Activated CD8-positive, alpha-beta memory T cell treated with anti-CD3 and anti-CD28 coated beads, Interleukin-2, amount 50 U/mL, for 48 hours (primary cell): ENCODE data around the gene ARL4A.

Experiments
- DNase-seq: peaks from one replicate; pipeline ENCODE4 v3.0.0-alpha.2; 2020

ARL4A gene

DNA sequence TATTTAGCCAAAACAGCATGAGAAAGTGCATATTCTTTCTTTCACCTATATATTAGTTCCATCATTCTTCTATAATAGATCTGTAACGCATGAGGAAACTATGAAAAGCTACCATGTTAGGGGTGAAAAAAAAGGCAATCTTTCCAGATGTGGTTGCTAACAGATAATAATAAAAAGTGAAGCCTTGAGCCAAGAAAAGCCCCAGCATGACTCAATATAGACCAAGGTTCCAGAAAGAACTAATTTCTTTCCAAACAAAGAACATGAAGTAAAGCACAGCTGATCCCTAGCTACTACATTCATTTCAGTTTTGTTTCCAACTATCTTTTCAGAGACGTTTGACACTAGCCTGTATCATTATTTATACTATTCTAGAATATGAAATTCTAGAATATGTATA, 16.4 kb downstream of the ARL4A start:
- no peak for DNase-seq

DNA sequence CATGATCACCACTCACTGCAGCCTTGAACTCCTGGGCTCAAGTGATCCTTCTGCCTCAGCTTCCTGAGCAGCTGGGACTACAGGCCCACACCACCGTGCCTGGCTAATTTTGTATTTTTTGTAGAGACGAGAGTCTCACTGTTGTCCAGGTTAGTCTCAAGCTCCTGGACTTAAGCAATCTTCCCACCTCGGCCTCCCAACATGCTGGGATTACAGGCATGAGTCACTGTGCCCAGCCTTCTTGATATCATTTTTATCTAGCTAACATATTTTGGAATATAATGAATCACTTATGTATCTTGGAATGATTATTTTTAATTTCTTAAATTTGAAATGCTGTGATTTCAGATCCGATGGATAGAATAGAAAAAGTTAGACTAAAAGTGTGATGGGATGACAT, 18.4 kb downstream of the ARL4A start:
- DNase-seq, result no peak

DNA sequence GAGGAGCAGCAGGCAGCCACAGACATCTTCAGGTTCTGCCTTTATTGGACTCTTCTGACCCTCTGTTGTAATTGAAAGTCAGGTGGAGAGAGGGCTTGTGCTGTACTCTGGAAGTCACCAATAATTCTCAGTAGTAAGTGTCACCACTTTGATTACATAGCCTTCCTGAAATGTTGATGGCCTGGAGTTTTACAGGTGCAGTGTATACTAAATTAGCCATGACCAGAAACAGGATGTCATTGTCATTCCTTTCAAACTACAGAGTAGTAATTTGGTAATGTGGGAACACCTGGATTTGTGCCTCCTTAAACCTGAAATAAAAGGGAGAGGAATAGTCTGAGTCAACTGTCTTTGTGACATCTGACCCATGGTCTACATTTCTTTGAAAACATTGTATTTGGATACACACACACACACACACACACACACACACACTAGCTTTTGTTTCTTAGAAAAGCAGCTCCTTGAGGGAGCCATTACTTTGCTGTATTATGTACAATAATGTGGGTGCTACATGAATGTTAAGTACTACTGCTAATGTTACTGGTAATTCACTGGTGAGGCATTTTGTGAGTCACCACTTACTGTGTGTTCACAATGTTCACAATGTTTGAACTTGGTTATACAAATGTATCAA, 19.6 kb downstream of the ARL4A start:
- no peak for DNase-seq

DNA sequence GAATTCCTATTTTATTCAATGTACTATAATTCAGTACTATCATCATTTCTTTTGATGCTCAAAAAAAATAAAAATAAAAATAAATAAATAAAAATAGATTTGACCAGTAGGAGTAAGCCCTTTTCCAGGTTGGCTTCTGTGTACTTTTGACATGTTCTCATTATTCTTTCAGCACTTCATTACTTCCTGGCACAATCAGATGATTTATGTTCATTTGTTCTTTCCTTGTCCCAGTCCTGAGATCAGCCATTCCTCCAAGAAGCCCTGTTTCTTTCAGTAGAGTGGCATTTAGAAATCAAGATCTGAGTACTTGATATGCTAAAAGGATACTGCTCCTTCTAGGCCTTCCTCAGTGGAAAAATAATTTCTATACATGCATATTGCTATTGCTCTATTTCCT, 20.9 kb downstream of the ARL4A start:
- DNase-seq, result no peak

DNA sequence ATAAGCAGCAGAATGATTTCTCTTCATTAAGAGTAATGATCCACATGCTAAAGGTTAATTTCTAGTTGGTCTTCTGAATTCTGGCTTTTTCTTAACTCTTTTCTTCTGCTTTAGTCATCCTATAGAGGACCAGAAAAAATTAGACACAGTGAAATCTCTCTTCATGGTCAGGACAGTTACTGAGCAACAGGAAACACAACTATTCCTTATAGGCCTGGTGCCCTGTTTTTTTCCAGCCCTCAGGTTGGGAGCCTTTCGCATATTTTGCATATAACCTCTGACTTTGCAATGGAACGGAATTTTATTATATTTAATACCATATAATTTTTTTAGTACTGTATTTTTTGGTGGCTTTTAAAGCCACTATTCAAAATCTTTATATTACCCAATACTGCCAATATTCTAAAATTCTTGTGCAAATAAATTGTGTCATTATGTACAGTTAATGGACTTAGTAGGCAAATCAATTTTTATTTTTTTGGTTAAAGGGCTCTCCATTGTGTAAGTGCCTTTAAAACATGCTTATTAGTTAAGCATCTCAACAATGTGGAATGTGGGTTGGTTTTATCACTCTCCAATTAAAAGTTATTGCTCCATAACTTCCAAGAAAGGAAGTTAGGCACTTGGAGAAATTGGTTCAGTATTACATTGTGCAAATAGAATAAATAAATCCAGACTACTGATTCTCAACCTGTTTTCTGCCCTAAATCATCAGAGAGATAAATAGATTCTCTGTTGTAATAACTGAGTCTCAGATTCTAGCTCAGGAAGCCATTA, 22.5 kb downstream of the ARL4A start:
- DNase-seq, result no peak

DNA sequence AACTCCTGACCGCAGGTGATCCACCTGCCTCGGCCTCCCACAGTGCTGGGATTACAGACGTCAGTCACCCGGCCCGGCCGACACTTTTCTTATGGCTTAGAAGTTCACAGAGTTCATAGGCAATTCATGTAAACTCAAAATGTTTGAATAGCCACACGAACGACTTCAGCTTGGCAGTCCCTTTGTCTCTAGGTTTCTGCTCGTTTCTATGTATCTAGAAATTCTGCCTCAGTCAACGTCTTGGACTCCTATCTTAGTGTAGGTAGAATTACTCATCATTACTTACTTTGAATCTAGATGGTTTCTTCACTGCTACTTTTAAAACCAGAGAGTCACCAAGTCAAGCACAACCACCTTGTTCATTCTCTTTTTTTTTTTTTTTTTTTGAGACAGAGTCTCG, 23.7 kb downstream of the ARL4A start:
- no peak for DNase-seq

DNA sequence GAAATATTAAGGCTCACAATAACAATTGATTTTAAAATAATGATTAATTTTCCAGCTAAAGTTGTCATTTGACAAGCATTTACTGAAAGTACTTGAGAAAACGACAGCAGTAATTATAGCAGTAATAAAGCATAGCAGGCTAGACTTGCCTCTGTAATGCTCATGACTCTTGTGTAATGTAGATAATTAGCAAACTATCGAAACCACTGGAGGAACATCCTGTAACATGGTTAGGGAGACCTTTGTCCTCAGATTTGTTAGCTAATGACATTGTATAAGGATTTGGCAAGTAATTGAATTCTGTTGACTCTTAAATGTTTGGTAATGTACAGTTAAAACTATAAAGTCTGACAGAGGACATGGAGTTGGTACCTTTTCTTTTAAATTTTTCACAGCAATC, 24.8 kb downstream of the ARL4A start:
- DNase-seq, result no peak

DNA sequence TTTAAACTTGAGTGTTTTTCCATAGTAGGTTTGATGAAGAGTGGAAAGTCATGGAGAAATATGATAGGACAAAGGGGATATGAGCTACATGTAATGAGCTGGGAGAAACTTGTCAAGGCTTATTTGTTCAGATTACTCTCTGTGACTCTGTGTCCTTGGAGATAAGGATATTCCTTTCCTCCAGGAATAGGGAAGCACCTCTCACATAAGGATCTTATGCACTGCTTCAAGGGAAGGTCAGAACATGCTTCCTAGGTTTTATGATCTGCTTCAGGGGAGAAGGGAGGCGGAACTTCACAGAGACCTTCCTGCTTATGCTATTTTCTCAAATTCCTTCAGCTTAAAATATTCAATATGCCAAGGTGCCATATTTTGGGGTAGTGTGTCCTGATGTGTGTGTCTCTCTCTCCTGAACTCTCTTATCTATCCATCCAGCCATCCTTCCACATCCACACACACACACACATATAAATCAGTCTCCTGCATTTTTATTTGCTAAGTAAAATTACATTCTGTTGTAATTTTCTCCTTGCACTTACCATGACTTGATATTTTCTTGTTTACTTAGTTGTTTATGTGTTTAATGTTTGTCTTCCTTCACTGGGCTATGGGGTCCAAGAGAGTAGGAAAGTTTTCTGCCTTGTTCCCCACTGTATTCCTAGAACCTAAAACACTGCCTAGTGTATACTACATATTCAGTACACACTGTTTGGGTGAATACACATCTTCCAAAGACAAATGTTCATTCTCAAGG, 26.4 kb downstream of the ARL4A start:
- no peak for DNase-seq

DNA sequence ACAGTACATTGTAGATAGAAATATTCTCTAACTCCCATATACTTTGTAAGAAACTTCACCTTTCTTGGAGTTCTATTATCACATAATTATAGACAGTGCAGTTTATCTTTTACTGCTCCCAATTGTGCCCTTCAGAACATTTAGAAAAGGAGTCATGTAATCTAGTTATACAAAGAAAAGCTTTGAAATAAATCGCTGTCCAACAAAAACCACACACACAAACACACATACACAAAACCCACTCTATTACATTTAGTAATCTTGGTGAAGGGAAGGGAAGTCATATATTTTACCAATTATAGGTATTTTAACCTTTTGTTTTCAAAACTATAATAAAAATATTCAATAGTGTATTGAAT, 26.9 kb downstream of the ARL4A start:
- no peak for DNase-seq

DNA sequence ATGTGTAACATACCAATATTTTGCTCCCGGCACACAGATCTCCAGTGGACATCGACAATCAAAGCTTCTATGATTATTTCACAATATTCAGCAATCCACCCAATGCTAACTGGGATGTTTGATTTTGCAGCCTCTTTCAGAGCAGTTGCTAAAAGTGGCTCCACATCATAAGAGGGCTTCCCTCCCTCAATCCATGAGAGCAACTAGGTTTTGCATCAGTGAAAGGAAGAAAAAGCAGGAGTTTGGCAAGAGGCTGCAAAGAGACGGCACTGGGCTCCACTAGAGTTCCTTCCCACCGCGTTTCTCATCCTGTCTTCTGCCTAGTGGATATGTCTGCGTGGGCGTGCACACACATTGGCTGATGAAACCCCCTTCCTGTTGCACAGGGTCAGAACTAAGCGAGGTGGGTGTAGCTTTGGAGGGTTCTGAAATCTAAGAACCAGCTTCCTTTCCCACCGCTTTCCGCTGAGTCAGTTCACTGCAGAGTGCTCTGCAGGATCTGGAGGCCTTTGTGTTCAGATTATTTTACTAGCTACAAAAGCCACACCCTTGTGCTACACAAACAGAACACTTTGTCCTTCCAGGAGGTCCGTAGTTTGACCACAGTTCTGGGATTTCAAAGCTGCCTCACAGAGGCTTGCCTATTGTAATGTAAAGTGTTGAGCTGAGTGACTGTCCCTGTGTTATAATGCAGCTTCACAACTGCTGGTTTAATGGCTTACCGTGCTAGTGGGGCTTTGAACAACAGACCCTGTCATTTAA, 28.1 kb downstream of the ARL4A start:
- DNase-seq, result peak; percentile 62

DNA sequence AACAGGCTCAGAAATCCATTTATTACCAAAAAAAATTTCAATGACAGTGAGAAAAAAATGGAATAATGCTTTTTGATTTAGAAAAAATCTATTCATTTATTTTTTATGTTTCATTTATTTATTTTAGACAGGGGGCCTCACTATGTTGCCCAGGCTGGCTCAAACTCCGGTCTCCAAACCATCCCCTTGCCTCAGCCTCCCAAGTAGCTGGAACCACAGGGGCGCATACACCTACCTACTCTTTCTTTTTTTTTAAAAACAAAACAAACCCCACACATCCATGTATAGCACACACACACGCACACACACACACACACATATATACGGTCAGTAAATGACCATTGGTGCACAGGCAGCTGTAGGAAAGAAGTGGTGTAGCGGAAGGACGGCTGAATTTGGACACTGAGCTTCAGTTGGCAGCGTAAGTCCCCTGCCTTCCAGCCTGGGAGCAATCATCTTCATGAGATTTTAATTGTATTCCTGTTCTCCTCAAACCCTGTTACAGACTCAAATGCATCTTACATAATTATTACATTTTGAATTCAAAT, 28.8 kb downstream of the ARL4A start:
- DNase-seq, result no peak

DNA sequence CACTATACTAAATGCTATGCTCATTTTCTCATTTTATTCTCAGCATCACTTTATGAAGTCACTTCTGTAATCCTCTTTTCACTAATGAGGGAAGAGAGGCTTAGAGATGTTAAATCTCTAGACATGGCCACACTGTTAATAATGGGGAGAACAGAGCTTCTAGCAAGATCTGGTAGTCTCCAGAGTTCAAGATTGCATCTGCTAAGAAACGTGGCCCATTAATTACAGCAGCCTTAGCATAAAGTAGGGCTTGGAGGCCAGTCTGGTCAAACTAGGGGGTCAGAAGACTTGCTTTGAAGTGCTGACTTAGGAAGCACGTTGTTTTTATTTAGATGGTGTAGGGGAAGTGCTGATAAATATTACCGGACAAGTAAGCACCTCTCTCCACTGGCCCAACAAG, 29.3 kb downstream of the ARL4A start:
- no peak for DNase-seq

DNA sequence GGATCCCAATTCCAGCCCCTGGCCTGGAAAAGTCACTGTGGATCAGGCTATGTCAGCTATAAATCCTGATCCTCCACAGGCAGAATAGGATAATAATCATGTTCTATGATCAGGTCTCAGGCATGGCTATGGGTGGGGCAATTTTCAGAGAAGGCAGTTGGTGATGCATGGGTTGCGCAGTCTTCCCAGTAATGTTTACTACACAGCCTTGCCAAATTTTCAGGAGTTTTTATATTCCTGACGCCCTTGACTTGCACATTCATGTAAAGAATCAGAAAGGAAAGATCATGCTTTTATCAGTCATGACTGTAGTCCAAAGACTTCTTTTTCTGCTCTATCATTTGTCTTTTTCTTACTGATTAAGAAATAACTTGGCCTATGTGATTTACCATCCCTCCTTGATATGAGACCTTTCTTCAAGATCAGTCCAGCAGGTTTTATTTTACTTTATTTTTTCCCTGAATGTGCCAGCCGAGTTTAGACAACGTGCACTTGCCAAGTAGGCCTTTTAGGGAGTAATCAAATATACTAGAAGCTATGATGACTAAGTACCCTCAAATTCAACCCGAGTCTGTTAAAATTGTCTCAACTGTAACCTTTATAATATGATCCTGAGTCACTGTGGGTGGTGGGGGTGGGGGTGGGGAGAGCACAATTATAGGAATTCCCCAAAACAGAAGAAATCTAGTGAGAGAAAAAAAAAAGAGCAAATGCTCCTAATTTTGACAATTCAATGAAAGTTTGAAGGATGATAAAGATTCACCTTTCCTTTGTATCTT, 31.9 kb downstream of the ARL4A start:
- DNase-seq, result no peak

DNA sequence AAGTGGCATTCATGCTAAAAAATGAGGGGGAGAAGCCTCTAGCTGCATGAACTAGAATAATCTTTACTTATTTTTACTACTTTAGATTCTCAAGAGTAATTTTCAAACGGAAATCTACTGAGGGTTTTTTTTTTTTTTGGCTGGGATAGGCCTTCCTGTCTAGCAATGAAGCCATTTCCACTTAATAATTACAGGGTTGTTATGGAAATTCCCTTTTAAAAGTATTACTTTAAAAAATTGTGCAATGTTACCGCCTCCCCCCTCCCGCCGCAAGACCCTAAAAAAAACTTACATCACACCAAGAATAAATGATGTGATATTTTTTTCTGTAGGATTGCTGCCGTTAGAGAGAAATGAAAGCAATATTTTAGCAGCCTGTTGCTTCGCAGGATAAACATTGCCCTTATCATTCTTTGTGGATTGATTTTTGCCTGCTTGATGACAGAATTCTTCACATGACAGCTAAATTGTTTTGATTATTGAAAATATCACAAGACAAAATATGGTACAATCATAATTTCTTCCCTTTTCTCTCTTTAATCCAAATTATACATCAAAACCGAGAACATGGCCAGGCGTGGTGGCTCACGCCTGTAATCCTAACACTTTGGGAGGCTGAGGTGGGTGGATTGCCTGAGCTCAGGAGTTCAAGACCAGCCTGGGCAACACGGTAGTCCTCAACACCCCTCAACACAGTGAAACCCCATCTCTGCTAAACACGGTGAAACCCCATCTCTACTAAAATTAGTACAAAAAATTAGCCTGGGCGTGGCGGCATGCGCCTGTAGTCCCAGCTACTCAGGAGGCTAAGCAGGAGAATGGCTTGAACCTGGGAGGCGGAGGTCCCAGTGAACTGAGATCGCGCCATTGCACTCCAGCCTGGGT, 32.8 kb downstream of the ARL4A start:
- DNase-seq, result no peak

DNA sequence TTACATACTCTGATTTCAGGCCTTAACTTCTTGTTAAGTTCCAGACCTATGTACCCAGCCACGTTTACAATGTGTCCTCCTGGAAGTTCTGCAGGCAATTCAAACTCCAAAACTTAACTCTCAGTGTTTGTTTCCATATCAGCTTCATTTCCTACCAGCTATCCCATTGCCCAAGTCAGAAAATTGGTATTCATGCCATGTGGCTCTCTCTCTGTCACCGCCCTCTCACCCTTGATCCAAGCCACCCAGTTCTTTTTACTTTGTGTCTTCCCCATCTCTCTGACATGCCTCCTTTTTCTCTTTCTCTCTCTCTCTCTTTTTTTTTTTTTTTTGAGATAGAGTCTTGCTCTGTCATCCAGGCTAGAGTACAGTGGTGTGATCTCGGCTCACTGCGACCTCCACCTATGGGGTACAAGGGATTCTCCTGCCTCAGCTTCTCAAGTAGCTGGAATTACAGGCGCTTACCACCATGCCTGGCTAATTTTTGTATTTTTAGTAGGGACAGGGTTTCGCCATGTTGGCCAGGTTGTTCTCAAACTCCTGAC, 33.9 kb downstream of the ARL4A start:
- DNase-seq, result no peak

DNA sequence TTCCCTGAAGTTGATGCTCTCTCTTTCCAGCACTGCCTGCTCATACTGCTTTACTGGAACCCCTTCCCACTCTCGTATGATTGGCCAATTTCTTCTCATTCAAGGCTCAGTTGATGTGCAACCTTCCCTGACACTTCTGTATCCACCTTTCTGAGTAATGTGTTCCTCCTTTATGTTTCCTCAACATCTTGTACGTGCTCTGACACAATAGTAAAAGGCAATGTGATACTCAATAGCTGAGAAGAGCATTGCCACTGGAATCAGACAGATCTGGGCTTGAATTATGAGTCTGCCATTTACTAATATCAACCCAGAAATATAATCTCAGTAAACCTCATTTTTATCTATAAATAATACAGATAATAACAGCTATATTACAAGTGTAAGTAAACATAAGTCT, 34.7 kb downstream of the ARL4A start:
- DNase-seq, result no peak

DNA sequence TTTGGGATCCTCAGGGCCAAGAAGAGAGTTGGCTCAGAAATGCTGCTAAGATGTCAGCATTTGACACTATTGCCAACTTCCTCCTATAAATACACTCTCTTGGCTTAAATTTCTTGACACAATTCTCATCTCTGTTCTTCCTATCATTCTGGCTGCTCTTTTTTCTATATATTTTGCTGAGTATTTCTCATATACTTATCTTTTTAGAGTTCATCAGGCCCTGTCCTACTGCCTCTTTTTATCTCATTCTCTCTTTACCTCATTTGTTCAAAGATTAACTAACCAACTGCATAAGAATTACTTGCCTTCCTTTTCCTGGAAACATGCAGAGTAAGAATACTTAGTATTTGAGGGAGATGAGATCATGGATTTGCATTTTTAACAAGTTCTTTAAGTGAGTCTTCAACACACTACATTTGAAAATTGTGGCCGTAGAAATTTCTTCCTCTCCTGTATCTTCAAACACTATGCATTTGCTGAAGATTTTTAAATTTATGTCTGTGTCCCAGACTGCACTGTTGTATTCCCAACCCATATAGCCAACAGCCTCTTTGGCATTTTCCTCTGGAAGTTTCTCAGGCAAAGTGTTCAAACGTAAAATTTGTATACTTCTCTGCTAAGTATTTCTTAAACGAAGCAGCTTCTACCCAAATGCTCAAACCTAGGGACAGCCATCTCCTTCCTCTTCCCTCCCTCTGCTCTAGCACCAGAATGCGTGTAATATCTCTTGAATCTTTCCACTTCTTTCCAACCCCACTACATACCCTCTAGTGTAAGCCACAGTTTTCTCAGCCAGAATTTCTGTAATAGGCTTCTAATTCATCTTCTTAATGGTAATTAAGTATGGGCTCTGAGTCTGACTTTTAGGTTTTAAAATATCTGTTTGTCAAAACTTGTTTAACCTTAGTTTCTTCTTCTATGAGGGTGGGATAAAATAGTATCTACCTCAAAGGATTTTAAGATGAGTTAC, 35.5 kb downstream of the ARL4A start:
- DNase-seq, result no peak

DNA sequence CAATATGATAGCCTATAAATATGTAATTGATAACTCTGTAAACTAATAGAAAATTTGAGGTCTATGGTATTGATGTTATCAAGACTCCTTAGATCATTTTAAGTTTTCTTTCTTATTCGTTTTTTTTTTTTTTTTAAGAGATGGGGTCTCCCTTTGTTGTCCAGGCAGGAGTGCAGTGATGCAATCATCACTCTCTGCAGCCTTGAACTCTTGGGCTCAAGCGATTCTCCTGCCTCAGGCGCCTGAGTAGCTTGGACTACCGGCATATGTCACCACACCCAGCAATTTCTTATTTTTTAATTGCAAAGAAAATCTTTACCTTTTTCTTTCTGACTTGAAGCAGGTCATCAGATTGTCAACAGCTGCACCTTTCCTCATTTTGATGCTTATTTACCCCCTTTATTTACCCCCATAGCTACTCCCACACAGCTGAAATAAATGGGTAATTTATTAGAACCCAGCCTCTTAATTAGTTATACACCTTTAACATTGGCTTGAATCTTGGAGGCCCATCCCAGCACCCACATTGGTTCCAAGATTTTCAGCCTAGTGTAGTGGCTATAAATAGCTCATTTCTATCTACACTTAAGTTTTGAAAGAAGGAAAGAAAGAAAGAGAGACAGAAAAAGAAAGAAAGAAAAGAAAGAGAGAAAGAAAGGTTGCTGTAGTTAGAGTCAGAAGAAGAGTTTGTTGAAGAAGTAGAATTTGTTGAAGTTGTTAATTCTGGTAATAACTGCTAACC, 38.3 kb downstream of the ARL4A start:
- DNase-seq, result no peak

DNA sequence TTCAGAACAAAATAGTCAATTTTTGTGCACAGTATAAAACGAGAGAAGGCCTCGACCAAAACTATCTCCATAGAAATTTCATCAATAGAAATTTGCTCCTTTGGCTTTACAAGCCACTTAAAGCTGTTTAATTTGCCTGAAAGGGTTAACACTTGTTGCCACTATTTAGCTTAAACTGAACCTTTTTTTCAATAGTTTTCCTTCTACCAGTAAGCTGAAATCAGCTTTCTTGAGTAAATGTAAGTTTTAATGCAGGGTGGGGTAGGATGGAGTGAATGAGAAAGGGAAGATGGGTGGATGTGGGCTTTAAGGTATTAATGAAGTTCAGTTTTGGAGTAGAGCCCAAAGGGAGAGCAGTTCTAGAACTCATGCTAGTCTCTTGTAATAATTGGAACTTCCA, 39.5 kb downstream of the ARL4A start:
- no peak for DNase-seq
